HG03457 (cell line): ENCODE measurements around the gene CWH43.
"Not testable (repeated sequence)": the region's sequence is repeated elsewhere in the genome, so short reads cannot be mapped to it uniquely, and the experiment has no call there.

Source experiments
- ATAC-seq: cut with Tn5 transposase; IDR thresholded peaks from one replicate; pipeline ENCODE4 v1.9.1; 2021; ENCODE audit warnings: moderate number of reproducible peaks; ENCODE audit not compliant: unreplicated experiment

The CWH43 gene

DNA sequence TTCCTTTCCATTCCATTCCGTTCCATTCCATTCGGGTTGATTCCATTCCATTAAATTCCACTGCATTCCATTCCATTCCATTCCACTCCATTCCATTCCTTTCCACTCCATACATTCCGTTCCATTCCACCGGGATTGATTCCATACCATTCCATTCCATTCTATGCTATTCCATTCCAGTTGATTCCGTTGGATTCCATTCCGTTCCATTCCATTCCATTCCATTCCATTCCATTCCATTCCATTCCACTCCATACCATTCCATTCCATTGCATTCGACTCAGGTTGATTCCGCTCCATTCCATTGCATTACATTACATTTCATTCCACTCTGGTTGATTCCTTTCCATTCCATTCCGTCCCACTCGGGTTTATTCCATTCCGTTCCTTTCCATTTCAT is 110.1 kb downstream of the CWH43 start:
- ATAC-seq, result not testable (repeated sequence)

- ATAC-seq, result peak; percentile 37
These were observed 110.6 kb downstream of the CWH43 start for GRCh38 chr4:49096627-49097026.

GRCh38 chr4:49097071-49097470 is 111.0 kb downstream of the CWH43 start:
- not testable (repeated sequence) for ATAC-seq

DNA sequence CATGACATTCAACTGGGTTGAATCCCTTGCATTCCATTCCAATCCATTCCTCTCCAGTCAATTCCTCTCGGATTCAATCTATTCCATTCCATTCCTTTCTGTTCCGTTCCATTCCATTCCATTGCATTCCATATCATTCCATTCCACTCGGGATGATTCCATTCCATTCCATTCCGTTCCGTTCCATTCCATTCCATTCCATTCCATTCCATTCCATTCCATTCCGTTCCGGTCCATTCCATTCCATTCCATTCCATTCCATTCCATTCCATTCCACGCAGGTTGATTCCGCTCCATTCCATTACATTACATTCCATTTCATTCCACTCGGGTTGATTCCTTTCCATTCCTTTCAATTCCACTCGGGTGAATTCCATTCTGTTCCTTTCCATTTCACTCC is 111.4 kb downstream of the CWH43 start:
- not testable (repeated sequence) for ATAC-seq

GRCh38 chr4:49098034-49098759 is 112.1 kb downstream of the CWH43 start:
- not testable (repeated sequence) for ATAC-seq

- ATAC-seq, result not testable (repeated sequence)
These were observed 113.9 kb downstream of the CWH43 start for GRCh38 chr4:49099831-49100444.

- peak; percentile 30 for ATAC-seq
These were observed 116.3 kb downstream of the CWH43 start for GRCh38 chr4:49102344-49102898.

- not testable (repeated sequence) for ATAC-seq
These were observed 117.5 kb downstream of the CWH43 start for GRCh38 chr4:49103436-49104136.

DNA sequence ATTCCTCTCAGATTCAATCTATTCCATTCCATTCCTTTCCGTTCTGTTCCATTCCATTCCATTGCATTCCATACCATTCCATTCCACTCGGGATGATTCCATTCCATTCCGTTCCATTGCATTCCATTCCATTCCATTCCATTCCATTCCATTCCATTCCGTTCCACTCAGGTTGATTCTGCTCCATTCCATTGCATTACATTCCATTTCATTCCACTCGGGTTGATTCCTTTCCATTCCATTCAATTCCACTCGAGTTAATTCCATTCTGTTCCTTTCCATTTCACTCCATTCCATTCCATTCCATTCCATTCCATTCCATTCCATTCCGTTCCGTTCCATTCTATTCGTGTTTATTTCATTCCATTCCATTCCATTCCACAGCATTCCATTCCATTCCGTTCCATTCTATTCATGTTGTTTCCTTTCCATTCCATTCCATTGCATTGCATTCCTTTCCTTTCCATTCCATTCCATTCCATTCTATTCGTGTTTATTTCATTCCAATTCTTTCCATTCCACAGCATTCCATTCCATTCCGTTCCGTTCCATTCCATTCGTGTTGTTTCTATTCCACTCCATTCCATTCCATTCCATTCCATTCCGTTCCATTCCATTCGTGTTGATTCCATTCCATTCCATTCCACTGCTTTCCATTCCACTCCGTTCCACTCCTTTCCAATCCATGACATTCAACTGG is 118.3 kb downstream of the CWH43 start:
- not testable (repeated sequence) for ATAC-seq

GRCh38 chr4:49105248-49105904 is 119.3 kb downstream of the CWH43 start:
- not testable (repeated sequence) for ATAC-seq

- ATAC-seq, result not testable (repeated sequence)
These were observed 121.2 kb downstream of the CWH43 start for GRCh38 chr4:49107262-49107661.

- ATAC-seq, result peak; percentile 34
These were observed 122.3 kb downstream of the CWH43 start for GRCh38 chr4:49108183-49108978.

DNA sequence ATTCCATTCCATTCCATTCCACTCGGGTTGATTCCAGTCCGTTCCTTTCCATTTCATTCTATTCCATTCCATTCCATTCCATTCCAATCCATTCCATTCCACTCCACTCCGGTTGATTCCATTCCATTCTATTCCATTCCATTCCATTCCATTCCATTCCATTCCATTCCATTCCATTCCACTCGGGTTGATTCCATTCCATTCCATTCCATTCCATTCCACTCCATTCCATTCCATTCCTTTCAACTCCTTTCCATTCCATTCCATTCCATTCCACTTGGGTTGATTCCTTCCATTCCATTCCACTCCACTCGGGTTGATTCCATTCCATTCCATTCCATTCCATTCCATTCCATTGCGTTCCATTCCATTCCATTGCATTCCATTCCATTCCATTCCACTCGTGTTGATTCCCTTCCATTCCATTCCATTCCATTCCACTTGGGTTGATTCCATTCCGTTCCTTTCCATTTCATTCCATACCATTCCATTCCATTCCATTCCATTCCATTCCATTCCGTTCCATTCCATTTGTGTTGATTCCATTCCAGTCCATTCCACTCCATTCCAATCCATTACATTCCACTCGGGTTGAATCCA is 123.6 kb downstream of the CWH43 start:
- peak; percentile 32 for ATAC-seq

- peak; percentile 42 for ATAC-seq
These were observed 124.5 kb downstream of the CWH43 start for GRCh38 chr4:49110579-49110978.
